ENCODE data around the gene DYNC1I1.
"Not testable (repeated sequence)": the region's sequence is repeated elsewhere in the genome, so short reads cannot be mapped to it uniquely, and the experiment has no call there.

DYNC1I1 gene

GRCh38 chr7:95915731-95916130 is 143.4 kb downstream of the DYNC1I1 start:
- DNase-seq: peak; percentile 83

GRCh38 chr7:95916573-95917297 is 144.4 kb downstream of the DYNC1I1 start:
- DNase-seq: peak; percentile 91

GRCh38 chr7:95917634-95918033 is 145.3 kb downstream of the DYNC1I1 start:
- DNase-seq: no peak

GRCh38 chr7:95919556-95919955 is 147.2 kb downstream of the DYNC1I1 start:
- no peak for DNase-seq

GRCh38 chr7:95921543-95921942 is 149.2 kb downstream of the DYNC1I1 start:
- no peak for DNase-seq

- no peak for DNase-seq
Observed at GRCh38 chr7:95922191-95922590, 149.8 kb downstream of the DYNC1I1 start.

GRCh38 chr7:95925236-95925635 is 152.9 kb downstream of the DYNC1I1 start:
- no peak for DNase-seq

- no peak for DNase-seq
Observed at GRCh38 chr7:95925971-95926370, 153.6 kb downstream of the DYNC1I1 start.

- no peak for DNase-seq
Observed at GRCh38 chr7:95927756-95928155, 155.4 kb downstream of the DYNC1I1 start.

GRCh38 chr7:95929710-95930280 is 157.4 kb downstream of the DYNC1I1 start:
- DNase-seq: no peak

- DNase-seq: no peak
Observed at GRCh38 chr7:95931460-95932232, 159.3 kb downstream of the DYNC1I1 start.

- peak; percentile 100 for DNase-seq
Observed at GRCh38 chr7:95933618-95934017, 161.3 kb downstream of the DYNC1I1 start.

GRCh38 chr7:95944867-95945266 is 172.5 kb downstream of the DYNC1I1 start:
- not testable (repeated sequence) for DNase-seq

GRCh38 chr7:95950698-95951097 is 178.3 kb downstream of the DYNC1I1 start:
- no peak for DNase-seq

- no peak for DNase-seq
Observed at GRCh38 chr7:95951531-95951930, 179.2 kb downstream of the DYNC1I1 start.

GRCh38 chr7:95951997-95952795 is 179.8 kb downstream of the DYNC1I1 start:
- DNase-seq: no peak

- no peak for DNase-seq
Observed at GRCh38 chr7:95952851-95953250, 180.5 kb downstream of the DYNC1I1 start.

- DNase-seq: no peak
Observed at GRCh38 chr7:95955748-95956147, 183.4 kb downstream of the DYNC1I1 start.

GRCh38 chr7:95957510-95957909 is 185.2 kb downstream of the DYNC1I1 start:
- DNase-seq: no peak

- DNase-seq: no peak
Observed at GRCh38 chr7:95960706-95961244, 188.4 kb downstream of the DYNC1I1 start.

GRCh38 chr7:95963446-95963990 is 191.2 kb downstream of the DYNC1I1 start:
- DNase-seq: no peak

GRCh38 chr7:95971716-95972115 is 199.4 kb downstream of the DYNC1I1 start:
- DNase-seq: no peak

- no peak for DNase-seq
Observed at GRCh38 chr7:95972523-95972922, 200.2 kb downstream of the DYNC1I1 start.
